ENCODE data around the gene HELT.

GRCh38 chr4:184994010-184994622 is 24.2 kb upstream of the HELT start:
- TF ChIP-seq CTCF (IDR thresholded peaks at IDR 0.05) (no peak), POLR2A (IDR thresholded peaks at IDR 0.05) (no peak)
